HG02938 (cell line): Measurements from ENCODE around the gene HOGA1.
A peak's percentile ranks its signal among the peaks of the same experiment; 100 is the strongest.
"Not testable (repeated sequence)": the region's sequence is repeated elsewhere in the genome, so short reads cannot be mapped to it uniquely, and the experiment has no call there.

Source experiments
- ATAC-seq: cut with Tn5 transposase; IDR thresholded peaks from one replicate; pipeline ENCODE4 v1.9.1; 2021; ENCODE audit warnings: mild to moderate bottlenecking, moderate library complexity; ENCODE audit not compliant: unreplicated experiment

HOGA1 gene

DNA sequence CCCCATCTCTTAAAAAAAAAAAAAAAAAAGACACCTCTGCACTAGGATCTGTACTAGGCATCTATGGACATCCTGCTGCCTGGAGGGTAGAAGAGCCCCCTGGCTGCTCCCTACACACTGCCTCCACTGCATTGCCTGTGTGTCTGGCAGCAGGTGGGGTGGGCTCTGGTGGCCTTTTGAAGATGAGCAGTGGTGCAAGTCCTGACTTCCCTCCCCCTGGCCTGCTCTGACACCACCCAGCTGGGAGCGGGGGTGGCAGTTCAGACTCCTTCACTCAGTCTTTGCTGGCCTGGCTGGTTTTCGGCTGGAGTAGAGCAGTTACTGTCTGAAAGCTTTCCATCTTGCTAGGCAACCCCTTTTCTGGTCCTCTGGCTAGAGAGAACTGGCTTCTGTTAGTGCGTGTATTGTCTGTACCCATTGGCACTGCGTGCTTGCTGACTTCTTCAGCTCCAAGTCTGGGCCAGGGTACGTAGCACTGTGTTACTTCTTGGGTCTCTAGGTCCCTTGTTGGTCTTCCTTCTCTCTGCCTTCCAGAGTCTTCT lies 23.0 kb downstream of the HOGA1 start:
- ATAC-seq, result no peak

DNA sequence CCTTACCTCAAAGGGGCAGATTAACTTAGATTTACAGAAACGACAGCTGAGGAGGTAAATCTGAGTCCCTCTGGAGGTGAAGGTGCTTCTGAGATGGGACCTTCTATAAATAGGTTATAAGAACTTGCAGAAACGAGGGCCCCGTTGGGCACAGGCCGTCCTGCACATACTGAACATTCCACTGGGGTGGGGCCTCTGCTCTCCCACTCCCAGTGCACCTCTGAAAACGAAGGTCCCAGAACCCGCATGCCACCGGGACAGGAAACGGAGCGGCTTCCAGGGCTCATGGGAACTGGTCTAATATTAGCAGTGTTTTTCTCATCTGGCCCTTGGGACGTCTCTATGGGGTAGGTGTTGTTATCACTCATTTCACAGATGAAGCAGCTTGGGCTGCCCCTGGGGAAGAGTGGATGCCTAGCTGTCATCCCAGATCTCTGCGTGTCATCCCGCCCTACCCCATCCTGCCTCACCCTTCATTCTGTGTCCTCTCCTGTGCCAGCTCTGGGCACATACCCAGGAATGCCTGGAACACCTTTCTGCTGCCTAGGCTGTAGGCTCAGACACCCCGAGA lies 24.9 kb downstream of the HOGA1 start:
- ATAC-seq, result no peak

GRCh38 chr10:97611473-97611872 lies 27.3 kb downstream of the HOGA1 start:
- ATAC-seq, result no peak

- ATAC-seq, result no peak
These were observed 28.2 kb downstream of the HOGA1 start for GRCh38 chr10:97612386-97612785.

- ATAC-seq, result no peak
These were observed 34.1 kb downstream of the HOGA1 start for GRCh38 chr10:97618285-97618684.

DNA sequence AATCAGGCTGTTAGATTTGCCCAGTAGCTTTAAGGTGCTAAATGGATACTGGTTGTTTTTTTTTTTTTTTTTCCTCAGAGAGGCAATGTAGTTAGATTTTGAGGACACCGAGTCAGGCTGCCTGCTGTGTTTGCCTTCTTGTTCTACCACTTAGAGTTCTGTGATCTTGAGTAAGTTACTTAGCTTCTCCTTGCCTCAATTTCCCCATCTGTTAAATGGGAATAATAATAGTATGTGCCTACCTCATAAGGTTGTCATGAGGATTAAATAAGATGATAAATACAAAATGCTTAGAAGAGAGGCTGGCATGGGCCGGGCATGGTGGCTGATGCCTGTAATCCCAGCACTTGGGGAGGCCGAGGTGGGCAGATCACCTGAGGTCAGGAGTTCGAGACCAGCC lies 34.5 kb downstream of the HOGA1 start:
- no peak for ATAC-seq

DNA sequence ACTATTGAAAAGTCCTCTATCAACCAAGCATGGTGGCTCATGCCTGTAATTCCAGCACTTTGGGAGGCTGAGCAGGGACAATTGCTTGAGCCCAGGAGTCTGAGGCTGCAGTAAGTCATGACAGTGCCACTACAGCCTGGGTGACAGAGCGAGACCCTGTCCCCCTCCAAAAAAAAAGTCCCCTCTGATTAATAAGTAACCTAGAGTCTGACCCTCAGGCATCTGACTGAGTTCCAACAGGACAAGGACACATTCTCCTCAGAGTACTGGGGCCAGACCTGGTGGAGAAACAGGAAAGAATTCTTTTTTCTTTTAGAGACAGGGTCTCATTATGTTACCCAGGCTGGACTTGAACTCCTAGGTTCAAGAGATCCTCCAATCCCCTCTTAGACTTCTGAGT lies 39.1 kb downstream of the HOGA1 start:
- no peak for ATAC-seq

- ATAC-seq, result no peak
These were observed 43.5 kb downstream of the HOGA1 start for GRCh38 chr10:97627731-97628130.

- no peak for ATAC-seq
These were observed 44.0 kb downstream of the HOGA1 start for GRCh38 chr10:97628228-97628627.

DNA sequence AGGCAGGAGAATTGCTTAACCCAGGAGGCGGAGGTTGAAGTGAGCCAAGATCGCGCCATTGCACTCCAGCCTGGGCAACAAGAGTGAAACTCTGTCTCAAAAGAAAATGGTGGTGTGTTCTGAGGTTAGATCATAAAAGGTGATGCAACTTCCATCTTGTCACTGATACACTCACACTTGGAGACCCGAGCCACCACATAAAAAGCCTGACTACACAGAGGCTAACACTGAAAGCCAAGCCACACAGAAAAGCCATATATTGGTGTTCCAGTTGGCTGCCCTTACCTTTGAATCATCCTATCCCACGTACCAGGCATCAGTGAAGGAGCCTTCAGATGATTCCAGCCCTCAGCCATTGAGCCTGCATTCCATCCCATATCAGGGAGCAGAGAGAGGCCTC lies 45.1 kb downstream of the HOGA1 start:
- ATAC-seq, result no peak

- ATAC-seq, result no peak
These were observed 46.9 kb downstream of the HOGA1 start for GRCh38 chr10:97631098-97631497.

DNA sequence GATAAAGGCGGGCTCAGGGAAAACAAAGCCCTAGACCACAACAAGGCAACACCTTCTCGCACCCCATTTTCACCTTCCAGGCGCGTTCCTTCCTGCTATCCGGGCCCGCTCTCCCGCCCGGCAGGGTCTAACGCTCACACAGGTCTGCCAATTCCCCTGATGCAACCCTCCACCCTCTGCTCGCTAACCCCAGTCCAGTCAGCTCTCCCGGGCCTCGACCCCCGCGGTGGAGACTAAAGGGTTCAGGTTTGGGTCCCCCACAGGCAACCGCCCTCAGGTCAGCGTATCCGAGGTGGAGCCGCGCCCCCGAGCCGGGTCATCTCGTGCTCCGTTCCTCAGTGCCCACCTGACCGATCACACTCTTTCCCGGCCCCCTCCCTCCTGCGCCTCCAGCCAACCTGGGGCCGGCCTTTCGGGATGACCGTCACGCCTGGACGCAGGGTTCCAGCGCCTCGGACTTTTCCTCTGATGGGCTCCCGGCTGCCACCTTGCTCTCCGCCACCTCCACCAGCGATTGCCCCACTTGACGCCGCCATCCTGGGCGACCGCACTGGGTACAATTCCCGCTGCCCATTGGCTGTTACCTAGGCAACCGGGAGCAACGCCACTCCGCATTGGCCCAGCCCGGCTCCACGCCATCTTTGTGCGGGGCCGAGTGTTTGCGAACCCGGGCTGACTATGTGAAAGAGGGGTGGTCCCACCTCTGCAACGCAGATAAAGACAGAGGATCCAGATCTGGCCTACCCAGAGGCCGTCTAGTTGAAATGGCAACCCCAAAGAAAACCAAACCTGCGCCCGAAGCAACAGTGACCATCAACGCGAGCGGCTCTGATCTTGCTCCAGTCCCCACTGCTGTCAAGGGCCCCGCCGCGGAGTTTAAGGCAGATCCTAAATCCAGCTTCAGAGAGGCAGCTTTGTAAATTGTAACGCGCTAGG lies 49.0 kb downstream of the HOGA1 start, which contains the start of gene MORN4:
TSS of gene MORN4 (minus strand) at position 552 of the 936 bp plus-strand sequence. CDS start 13,847 bp downstream, outside the sequence.
- ATAC-seq, result peak; percentile 97

DNA sequence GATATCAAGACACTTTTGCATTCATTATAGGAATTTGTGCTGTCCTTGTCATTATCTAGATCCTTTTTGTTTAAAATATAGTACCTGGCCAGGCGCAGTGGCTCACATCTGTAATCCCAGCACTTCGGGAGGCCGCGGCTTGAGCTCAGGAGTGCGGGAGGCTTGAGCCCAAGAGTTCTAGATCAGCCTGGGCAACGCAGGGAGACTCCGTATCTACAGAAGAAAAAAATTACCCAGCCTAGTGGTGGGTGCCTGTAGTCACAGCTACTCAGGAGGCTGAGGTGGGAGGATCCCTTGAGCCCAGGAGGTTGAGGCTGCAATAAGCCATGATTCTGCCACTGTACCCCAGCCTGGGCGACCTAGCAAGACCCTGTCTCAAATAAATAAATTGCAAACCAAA lies 49.7 kb downstream of the HOGA1 start:
- no peak for ATAC-seq

DNA sequence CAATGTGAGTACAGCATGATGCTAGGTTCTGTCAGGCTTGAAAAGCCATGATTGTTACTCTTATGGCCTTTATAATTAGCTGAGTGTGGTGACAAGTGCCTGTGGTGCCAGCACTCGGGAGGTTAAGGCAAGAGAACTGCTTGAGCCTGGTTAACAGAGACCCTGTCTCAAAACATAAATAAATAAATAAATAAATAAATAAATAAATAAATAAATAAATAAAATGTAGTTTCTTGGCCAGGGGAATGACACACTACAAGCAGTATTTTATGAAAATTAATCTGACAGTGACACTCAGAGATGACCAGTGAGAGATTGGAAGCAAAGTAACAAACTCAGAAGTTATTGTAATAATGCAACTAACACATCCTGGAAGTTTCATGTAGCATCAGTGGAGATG lies 51.4 kb downstream of the HOGA1 start:
- no peak for ATAC-seq

DNA sequence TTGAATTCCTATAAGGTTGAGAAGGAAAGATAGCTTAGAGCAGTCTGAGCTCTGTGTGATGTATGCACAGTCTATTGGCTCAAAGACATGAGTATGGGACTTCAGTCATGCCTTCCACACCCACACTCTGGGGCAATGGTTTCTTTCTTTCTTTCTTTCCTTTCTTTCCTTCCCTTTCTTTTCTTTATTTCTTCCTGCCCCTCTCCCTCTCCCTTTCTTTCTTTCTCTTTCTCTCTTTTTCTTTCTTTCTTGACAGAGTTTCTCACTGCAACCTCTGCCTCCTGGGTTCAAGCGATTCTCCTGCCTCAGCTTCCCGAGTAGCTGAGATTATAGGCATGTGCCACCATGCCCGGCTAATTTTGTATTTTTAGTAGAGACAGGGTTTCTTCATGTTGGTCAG lies 54.9 kb downstream of the HOGA1 start:
- ATAC-seq, result not testable (repeated sequence)

DNA sequence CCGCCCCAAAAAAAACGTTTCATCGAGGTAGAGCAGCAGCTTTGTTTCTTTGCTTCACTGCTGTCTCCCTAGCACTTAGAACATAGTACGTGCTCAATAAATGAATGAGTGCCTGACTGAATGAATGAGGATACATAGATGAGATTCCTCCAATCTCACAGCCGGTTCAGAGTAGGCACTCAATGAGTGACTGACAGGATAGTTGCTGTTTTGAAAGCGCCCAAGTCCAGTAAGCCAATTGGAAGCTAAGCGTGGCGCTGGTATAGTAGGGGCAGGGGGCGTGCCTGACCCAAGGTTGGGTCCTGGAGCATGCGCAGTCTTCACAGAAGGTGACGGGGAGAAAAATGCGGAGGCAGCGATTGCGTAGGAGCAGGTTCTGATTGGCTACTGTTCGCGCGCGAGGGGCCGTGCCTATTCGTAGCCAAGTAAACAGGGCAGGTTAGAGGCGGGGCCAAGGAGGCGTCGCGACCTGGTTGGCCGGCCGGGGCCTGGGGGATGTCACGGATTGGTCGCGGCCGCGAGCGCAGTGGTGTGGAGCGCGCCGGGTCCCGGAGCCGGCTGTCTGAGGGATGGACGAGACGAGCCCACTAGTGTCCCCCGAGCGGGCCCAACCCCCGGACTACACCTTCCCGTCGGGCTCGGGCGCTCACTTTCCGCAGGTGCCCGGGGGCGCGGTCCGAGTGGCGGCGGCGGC lies 56.1 kb downstream of the HOGA1 start, which contains the start of gene PI4K2A:
TSS of gene PI4K2A (plus strand) at position 498 of the 694 bp plus-strand sequence. CDS start at position 570, 72 bp downstream.
- ATAC-seq, result peak; percentile 97

GRCh38 chr10:97640868-97641811 lies 57.0 kb downstream of the HOGA1 start:
- peak; percentile 16 for ATAC-seq

DNA sequence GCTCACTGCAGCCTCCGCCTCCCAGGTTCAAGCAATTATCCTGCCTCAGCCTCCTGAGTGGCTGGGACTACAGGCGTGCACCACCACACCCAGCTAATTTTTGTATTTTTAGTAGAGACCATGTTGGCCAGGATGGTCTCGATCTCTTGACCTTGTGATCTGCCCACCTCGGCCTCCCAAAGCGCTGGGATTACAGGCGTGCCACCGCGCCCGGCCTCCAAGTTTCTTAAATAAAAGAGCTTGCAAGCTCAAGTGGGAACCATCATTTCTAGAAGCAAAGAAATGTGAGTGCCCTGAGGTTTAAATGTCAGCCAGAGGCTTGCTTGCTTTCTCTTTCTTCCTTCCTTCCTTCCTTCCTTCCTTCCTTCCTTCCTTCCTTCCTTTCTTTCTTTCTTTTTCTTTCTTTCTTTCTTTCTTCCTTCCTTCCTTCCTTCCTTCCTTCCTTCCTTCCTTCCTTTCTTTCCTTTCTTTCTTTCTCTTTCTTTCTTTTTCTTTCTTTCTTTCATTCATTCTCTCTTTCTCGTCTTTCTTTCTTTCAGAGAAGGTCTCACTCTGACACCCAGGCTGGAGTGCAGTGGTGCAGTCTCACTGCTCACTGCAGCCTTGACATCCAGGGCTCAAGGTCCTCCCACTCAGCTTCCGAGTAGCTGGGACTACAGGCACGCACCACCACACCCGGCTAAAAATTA lies 58.4 kb downstream of the HOGA1 start:
- ATAC-seq, result not testable (repeated sequence)

DNA sequence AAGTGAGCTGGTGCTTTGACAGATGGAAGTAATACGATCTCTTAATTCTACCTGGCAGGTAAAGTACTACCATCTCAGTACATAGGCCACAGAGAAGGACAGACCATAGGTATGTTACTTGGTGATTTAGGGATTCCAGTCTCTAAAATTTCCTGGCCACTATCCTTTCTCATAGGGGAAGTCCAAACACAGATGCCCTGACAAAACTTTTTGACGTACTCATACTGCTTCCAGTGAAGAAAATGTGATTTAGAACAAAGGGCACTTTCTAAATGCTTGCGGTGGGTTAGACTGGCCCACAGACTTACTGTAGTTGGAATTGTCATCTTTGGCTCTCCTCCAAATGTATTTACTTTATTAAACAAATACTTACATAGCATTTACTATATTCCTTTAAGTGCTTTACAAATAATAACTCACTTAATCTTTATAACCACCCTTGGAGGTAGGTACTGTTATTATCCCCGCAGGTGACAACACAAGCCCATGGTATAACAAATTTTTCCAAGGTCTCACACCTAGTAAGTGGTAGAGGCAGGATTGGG lies 59.3 kb downstream of the HOGA1 start:
- no peak for ATAC-seq
